GM21381 (cell line): ENCODE data around the gene RAB3GAP1.
A peak's percentile ranks its signal among the peaks of the same experiment; 100 is the strongest.
"Not testable (repeated sequence)": the region's sequence is repeated elsewhere in the genome, so short reads cannot be mapped to it uniquely, and the experiment has no call there.

ENCODE experiments used
- ATAC-seq: cut with Tn5 transposase; IDR thresholded peaks from one replicate; pipeline ENCODE4 v1.9.1; 2021; ENCODE audit warnings: mild to moderate bottlenecking, moderate library complexity; ENCODE audit not compliant: unreplicated experiment

The RAB3GAP1 gene

GRCh38 chr2:135052997-135053474 is 944 bp downstream of the RAB3GAP1 start:
- peak; percentile 39 for ATAC-seq

- ATAC-seq, result no peak
These were observed 3.2 kb downstream of the RAB3GAP1 start for GRCh38 chr2:135055182-135055786.

- ATAC-seq, result no peak
These were observed 4.7 kb downstream of the RAB3GAP1 start for GRCh38 chr2:135056790-135057189.

GRCh38 chr2:135059577-135059976 is 7.5 kb downstream of the RAB3GAP1 start:
- no peak for ATAC-seq

- no peak for ATAC-seq
These were observed 11.1 kb downstream of the RAB3GAP1 start for GRCh38 chr2:135063210-135063609.

GRCh38 chr2:135064149-135064548 is 12.1 kb downstream of the RAB3GAP1 start:
- no peak for ATAC-seq

GRCh38 chr2:135066710-135067109 is 14.6 kb downstream of the RAB3GAP1 start:
- ATAC-seq, result no peak

GRCh38 chr2:135072125-135072997 is 20.3 kb downstream of the RAB3GAP1 start:
- ATAC-seq, result no peak

GRCh38 chr2:135074216-135074615 is 22.1 kb downstream of the RAB3GAP1 start:
- ATAC-seq, result no peak

- ATAC-seq, result no peak
These were observed 24.5 kb downstream of the RAB3GAP1 start for GRCh38 chr2:135076556-135076955.

GRCh38 chr2:135078417-135078816 is 26.3 kb downstream of the RAB3GAP1 start:
- ATAC-seq, result no peak

- ATAC-seq, result no peak
These were observed 34.1 kb downstream of the RAB3GAP1 start for GRCh38 chr2:135086222-135086621.

GRCh38 chr2:135089597-135089996 is 37.5 kb downstream of the RAB3GAP1 start:
- not testable (repeated sequence) for ATAC-seq

- ATAC-seq, result no peak
These were observed 39.6 kb downstream of the RAB3GAP1 start for GRCh38 chr2:135091681-135092080.

GRCh38 chr2:135093193-135093592 is 41.1 kb downstream of the RAB3GAP1 start:
- no peak for ATAC-seq

- no peak for ATAC-seq
These were observed 41.7 kb downstream of the RAB3GAP1 start for GRCh38 chr2:135093670-135094330.

GRCh38 chr2:135094508-135094907 is 42.4 kb downstream of the RAB3GAP1 start:
- no peak for ATAC-seq

- no peak for ATAC-seq
These were observed 43.5 kb downstream of the RAB3GAP1 start for GRCh38 chr2:135095591-135095990.

GRCh38 chr2:135096665-135097446 is 44.8 kb downstream of the RAB3GAP1 start:
- no peak for ATAC-seq

- no peak for ATAC-seq
These were observed 45.6 kb downstream of the RAB3GAP1 start for GRCh38 chr2:135097532-135098231.
